Smooth muscle cell (in vitro differentiated cells): ENCODE data around the gene KRT8. TPM values are rescaled to one million over a fixed set of nuclear protein-coding genes. Genes with fewer than 3 reads are reported as not detected.

Source experiments
- DNase-seq: peaks from one replicate; lab custom pipeline; 2025; ENCODE audit not compliant: unreplicated experiment; lab: John Stamatoyannopoulos, UW
- H2AFZ ChIP-seq: fragments of 200-600 bp; sonication (generic); 2 replicates; pipeline ENCODE4 v1.6.0; 2016; ENCODE audit warnings: antibody characterized with exemption, low read depth, mild to moderate bottlenecking
- H3F3A ChIP-seq: fragments of 200-600 bp; sonication (generic); 2 replicates; pipeline ENCODE4 v1.6.0; 2017; ENCODE audit warnings: antibody characterized with exemption, low read depth
- H3K27ac ChIP-seq: fragments of 200-600 bp; sonication (generic); 2 replicates; pipeline ENCODE4 v1.5.1; 2016; ENCODE audit warnings: low read depth, mild to moderate bottlenecking
- H3K27me3 ChIP-seq: fragments of 200-600 bp; sonication (generic); 2 replicates; pipeline ENCODE4 v1.6.1; 2016; ENCODE audit warnings: low read depth, mild to moderate bottlenecking
- H3K36me3 ChIP-seq: fragments of 200-600 bp; sonication (generic); 2 replicates; pipeline ENCODE4 v1.5.1; 2016; ENCODE audit warnings: low read depth
- H3K4me1 ChIP-seq: fragments of 200-600 bp; sonication (generic); 2 replicates; pipeline ENCODE4 v1.5.1; 2016; ENCODE audit warnings: low read depth
- H3K4me2 ChIP-seq: fragments of 200-600 bp; sonication (generic); 2 replicates; pipeline ENCODE4 v1.6.0; 2016; ENCODE audit warnings: mild to moderate bottlenecking
- H3K4me3 ChIP-seq: fragments of 200-600 bp; sonication (generic); 2 replicates; pipeline ENCODE4 v1.5.1; 2016; ENCODE audit warnings: mild to moderate bottlenecking
- H3K79me2 ChIP-seq: fragments of 200-600 bp; sonication (generic); 2 replicates; pipeline ENCODE4 v1.6.0; 2016; ENCODE audit warnings: low read depth, mild to moderate bottlenecking
- H3K9ac ChIP-seq: fragments of 200-600 bp; sonication (generic); 2 replicates; pipeline ENCODE4 v1.6.0; 2016; ENCODE audit warnings: low read depth
- H3K9me3 ChIP-seq: fragments of 200-600 bp; sonication (generic); replicated peaks from 2 replicates; pipeline ENCODE4 v1.5.1; 2016; ENCODE audit warnings: low read depth
- H4K20me1 ChIP-seq: fragments of 200-600 bp; sonication (generic); 2 replicates; pipeline ENCODE4 v1.6.0; 2016; ENCODE audit warnings: low read depth
- WGBS: methylation state at CpG from one replicate; pipeline ENCODE4 v1.1.7; 2016; ENCODE audit warnings: low lambda C conversion rate; 5-methylcytosine and 5-hydroxymethylcytosine counted together
- polyA plus RNA-seq: library from polyadenylated mRNA; unstranded; fragments of >200 nt; fragmentation: Nextera tagmentation; extraction: Ambion mirVana; gene quantifications from 2 replicates; pipeline ENCODE4 v1.2.1, GENCODE V29; 2016
- total RNA-seq: library from RNA; depleted of rRNA; stranded (reverse); fragments of >200 nt; gene quantifications from 2 replicates; pipeline ENCODE4 v1.2.3, GENCODE V29; 2014
- TF ChIP-seq, protein P1 (sequence below): fragments of 200-600 bp; sonication (generic); IDR thresholded peaks from 2 replicates; pipeline ENCODE4 v1.5.1; 2017; ENCODE audit warnings: borderline replicate concordance, mild to moderate bottlenecking, antibody characterized with exemption; ENCODE audit not compliant: insufficient read depth, poor library complexity, severe bottlenecking

Gene KRT8
- total and polyA plus RNA-seq, 2 experiments from 2014 or later = 929 to 1,025 TPM

DNA sequence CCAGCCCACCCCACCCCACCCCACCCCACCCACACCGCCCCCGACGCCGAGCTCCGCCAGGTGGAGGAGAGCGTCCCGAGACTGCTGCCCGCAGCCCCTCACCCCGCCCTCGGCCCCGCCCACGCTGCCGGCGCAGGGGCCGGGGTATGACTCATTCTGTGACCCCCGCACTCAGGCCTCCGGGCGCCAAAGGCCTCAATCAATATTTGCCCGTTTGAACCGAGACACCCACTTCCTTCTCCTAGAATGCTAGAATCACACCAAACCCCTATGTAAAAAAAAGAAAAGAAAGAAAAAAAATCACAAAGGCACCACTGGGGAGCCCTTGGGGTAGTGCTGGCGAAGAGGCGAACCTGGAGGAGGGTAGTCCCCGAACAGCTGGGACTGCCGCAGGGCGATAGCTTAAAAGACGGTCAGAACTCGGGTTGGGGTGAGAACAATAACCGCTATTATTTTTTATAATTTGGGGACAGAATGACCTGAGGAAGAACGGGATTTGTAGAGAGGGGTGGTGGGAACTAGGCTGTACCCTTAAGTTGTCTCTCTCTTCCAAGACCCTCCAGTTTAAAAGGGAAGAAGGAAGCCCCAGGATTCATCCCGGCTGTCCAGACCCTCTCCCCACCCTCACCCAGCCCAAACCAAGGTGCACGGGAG lies 894 bp downstream of the KRT8 start:
- Histone ChIP-seq H2AFZ (peak overlapping the region; percentile 51), H3K79me2 (peaks cover 34% of the 10 kb centered on the region), H4K20me1 (peaks cover 55% of the 10 kb centered on the region), H3K4me3 (peak overlapping the region; percentile 92), H3K9me3 (no peaks in the 10 kb centered on the region), H3K27me3 (no peaks in the 10 kb centered on the region), H3F3A (peaks cover 36% of the 10 kb centered on the region), H3K9ac (peak overlapping the region; percentile 95), H3K27ac (peak overlapping the region; percentile 92), H3K4me2 (peak overlapping the region; percentile 99), H3K4me1 (peaks cover 24% of the 10 kb centered on the region), H3K36me3 (peaks cover 14% of the 10 kb centered on the region)
- DNase-seq = peak; percentile 50
- WGBS = 2% methylated on average over 23 of the region's 31 CpGs
- TF ChIP-seq, protein P1, sequence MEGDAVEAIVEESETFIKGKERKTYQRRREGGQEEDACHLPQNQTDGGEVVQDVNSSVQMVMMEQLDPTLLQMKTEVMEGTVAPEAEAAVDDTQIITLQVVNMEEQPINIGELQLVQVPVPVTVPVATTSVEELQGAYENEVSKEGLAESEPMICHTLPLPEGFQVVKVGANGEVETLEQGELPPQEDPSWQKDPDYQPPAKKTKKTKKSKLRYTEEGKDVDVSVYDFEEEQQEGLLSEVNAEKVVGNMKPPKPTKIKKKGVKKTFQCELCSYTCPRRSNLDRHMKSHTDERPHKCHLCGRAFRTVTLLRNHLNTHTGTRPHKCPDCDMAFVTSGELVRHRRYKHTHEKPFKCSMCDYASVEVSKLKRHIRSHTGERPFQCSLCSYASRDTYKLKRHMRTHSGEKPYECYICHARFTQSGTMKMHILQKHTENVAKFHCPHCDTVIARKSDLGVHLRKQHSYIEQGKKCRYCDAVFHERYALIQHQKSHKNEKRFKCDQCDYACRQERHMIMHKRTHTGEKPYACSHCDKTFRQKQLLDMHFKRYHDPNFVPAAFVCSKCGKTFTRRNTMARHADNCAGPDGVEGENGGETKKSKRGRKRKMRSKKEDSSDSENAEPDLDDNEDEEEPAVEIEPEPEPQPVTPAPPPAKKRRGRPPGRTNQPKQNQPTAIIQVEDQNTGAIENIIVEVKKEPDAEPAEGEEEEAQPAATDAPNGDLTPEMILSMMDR = no peak

DNA sequence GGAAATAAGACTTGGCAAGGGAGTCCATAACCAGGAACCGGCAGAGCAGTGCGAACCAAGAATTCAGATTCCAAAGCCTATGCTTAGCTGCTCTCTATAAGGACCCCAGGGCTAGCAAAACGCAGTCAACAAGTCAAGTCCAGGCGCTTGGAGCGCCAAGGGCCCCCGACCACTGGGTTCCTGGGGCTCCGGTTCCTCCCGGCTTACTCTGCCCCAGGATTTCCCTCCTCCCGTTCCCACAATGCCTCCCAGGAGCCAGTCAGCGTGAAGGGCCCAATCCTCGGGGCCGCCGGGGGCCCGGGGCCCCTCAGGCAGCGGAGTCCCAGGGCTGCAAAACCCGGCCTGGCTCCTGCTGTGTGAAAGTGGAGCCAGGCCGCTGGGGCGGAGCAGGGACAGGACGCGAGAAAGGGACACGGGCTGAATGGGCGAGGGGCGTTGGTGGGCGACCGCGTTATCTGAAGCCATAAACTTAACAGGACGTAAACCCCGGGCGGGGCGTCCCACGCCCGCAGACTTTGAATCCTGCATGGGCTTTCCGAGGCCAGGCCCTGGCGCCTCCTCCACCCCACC lies 1.5 kb downstream of the KRT8 start:
- Histone ChIP-seq H3K9me3 (no peaks in the 10 kb centered on the region), H3K4me2 (peak overlapping the region; percentile 99), H3K4me3 (peak overlapping the region; percentile 92), H3K27me3 (no peaks in the 10 kb centered on the region), H4K20me1 (peaks cover 61% of the 10 kb centered on the region), H3K36me3 (peaks cover 14% of the 10 kb centered on the region), H3K79me2 (peaks cover 34% of the 10 kb centered on the region), H3K4me1 (peaks cover 20% of the 10 kb centered on the region), H3F3A (peaks cover 37% of the 10 kb centered on the region), H2AFZ (peak overlapping the region; percentile 72), H3K27ac (peak overlapping the region; percentile 92), H3K9ac (peak overlapping the region; percentile 95)
- TF ChIP-seq, protein P1 = no peak
- 2% methylated on average over 21 of the region's 34 CpGs for WGBS
- peak; percentile 45 for DNase-seq

- Histone ChIP-seq H3K9me3 (no peaks in the 10 kb centered on the region), H3K79me2 (peaks cover 32% of the 10 kb centered on the region), H3F3A (peaks cover 46% of the 10 kb centered on the region), H3K9ac (peak overlapping the region; percentile 95), H3K4me3 (peak overlapping the region; percentile 92), H3K27ac (peak overlapping the region; percentile 92), H4K20me1 (peaks cover 73% of the 10 kb centered on the region), H3K4me2 (peak overlapping the region; percentile 99), H3K4me1 (peaks cover 8% of the 10 kb centered on the region), H3K36me3 (peaks cover 17% of the 10 kb centered on the region), H2AFZ (no peak overlapping the region), H3K27me3 (no peaks in the 10 kb centered on the region)
- DNase-seq = no peak
- 70% methylated on average over 13 of the region's 13 CpGs for WGBS
- TF ChIP-seq, protein P1 = no peak
Observed at GRCh38 chr12:52901715-52902541, 2.9 kb downstream of the KRT8 start.
